Activated naive CD4-positive, alpha-beta T cell treated with anti-CD3 and anti-CD28 coated beads, Interleukin-2, amount 50 U/mL, for 72 hours (primary cell): Measurements from ENCODE around the gene MANBA. TPM values are rescaled to one million over a fixed set of nuclear protein-coding genes. Genes with fewer than 3 reads are reported as not detected.
"Not testable (repeated sequence)": the region's sequence is repeated elsewhere in the genome, so short reads cannot be mapped to it uniquely, and the experiment has no call there.

Experiments
- ATAC-seq, 2 donors: fragments of 150-1000 bp; cut with Tn5 transposase; 2 replicates each; pipeline ENCODE4 v1.10.0; 2021; ENCODE audit warnings: mild to moderate bottlenecking in 2 of 2, moderate library complexity in 2 of 2
- DNase-seq, 2 donors: peaks; one replicate each; pipeline ENCODE4 v3.0.0; 2021 to 2022; ENCODE audit warnings: low spot score in 2 of 2
- H3K27ac Mint-ChIP-seq, 2 donors: one replicate each; pipeline ENCODE4 v1.8.0; 2022; ENCODE audit warnings: mild to moderate bottlenecking in 2 of 2, mixed read lengths in 2 of 2
- H3K36me3 Mint-ChIP-seq, 2 donors: one replicate each; pipeline ENCODE4 v1.8.0; 2022; ENCODE audit warnings: mixed read lengths in 2 of 2
- H3K9me3 Mint-ChIP-seq, 2 donors: one replicate each; pipeline ENCODE4 v1.8.0; 2022; ENCODE audit warnings: mixed read lengths in 2 of 2
- total RNA-seq, 2 donors: library from RNA; stranded (reverse); gene quantifications; one replicate each; pipeline ENCODE4 v1.2.3, GENCODE V29; 2022

MANBA gene
- total RNA-seq, 2 donors from 2014 or later = 12.3 to 20.6 TPM

DNA sequence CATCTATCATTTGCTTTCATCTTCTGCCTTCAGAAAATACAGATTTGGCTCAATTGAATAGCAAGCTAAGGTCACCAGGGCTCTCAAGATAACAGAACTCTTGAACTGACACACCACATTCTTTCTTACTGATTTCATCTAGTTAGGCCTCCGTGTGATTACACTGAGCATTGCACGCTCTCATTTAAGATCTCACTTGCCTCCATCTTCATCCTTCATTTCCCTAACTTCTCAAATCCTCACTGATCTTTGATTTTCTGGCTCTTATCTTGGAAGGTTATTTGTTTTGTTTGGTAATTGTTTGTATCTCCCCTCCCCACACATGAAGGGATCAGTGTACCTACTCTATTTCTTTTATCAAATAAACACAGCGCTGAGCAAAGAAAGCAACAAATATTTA is 47.7 kb downstream of the MANBA start:
- ATAC-seq (no peak), DNase-seq (no peak)
- Mint-ChIP-seq H3K9me3 (peaks cover 0 to 9% of the 10 kb centered on the region in 2 donors), H3K27ac (no peak overlapping the region), H3K36me3 (peaks cover 0 to 7% of the 10 kb centered on the region in 2 donors)

DNA sequence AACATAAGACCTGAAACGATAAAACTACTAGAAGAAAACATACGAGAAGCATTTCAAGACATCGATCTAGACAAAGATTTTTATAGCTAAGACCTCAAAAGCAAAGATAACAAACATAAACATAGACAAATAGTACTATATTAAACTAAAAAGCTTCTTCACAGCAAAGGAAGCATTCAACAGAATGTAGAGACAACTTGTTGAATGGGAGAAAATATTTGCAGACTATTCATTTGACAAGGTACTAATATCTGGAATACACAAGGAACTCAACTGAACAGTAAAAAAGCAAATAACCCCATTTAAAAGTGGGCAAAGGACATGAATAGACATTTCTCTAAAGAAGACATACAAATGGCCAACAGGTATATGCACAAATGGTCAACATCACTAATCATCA is 49.8 kb downstream of the MANBA start:
- H3K27ac Mint-ChIP-seq = no peak overlapping the region
- DNase-seq (no peak), ATAC-seq (no peak)
- peaks cover 4 to 8% of the 10 kb centered on the region in 2 donors for H3K36me3 Mint-ChIP-seq
- H3K9me3 Mint-ChIP-seq = peaks cover 0 to 14% of the 10 kb centered on the region in 2 donors

DNA sequence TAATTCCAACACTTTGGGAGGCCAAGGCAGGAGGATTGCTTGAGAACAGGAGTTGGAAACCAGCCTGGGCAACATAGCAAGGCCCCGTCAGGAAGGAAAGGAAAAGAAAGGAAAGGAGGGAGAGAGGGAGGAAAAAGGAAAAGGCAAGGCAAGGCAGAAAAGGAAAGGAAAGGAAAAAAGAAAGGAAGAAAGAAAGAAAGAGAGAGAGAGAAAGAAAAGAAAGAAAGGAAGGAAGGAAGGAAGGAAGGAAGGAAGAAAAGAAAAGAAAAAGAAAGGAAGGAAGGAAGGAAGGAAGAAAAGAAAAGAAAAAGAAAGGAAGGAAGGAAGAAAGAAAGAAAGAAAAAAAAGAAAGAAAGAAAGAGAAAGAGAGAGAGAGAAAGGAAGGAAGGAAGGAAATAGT is 51.7 kb downstream of the MANBA start:
- not testable (repeated sequence) for ATAC-seq, H3K27ac Mint-ChIP-seq

DNA sequence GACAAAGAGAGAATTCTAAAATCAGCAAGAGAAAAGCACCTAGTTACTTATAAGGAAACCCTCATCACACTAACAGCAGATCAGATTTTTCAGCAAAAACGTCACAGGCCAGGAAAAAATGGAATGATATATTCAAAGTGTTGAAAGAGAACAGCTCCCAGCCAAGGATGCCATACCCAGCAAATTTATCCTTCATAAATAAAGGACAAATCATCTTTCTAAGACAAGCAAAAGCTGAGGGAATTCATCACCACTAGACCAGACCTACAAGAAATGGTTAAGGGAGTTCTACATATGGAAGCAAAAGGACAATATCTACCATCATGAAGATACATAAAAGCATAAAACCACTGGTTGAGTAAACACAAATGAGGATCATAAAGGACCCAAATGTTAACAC is 53.6 kb downstream of the MANBA start:
- DNase-seq (no peak), ATAC-seq (no peak)
- Mint-ChIP-seq H3K9me3 (peaks cover 0 to 18% of the 10 kb centered on the region in 2 donors), H3K36me3 (peaks cover 7 to 8% of the 10 kb centered on the region in 2 donors), H3K27ac (no peak overlapping the region)

More for the DNA sequence above, 51.7 kb downstream of the MANBA start:
- H3K36me3 Mint-ChIP-seq, DNase-seq: not testable (repeated sequence)
- peaks cover 0 to 18% of the 10 kb centered on the region in 2 donors for H3K9me3 Mint-ChIP-seq

DNA sequence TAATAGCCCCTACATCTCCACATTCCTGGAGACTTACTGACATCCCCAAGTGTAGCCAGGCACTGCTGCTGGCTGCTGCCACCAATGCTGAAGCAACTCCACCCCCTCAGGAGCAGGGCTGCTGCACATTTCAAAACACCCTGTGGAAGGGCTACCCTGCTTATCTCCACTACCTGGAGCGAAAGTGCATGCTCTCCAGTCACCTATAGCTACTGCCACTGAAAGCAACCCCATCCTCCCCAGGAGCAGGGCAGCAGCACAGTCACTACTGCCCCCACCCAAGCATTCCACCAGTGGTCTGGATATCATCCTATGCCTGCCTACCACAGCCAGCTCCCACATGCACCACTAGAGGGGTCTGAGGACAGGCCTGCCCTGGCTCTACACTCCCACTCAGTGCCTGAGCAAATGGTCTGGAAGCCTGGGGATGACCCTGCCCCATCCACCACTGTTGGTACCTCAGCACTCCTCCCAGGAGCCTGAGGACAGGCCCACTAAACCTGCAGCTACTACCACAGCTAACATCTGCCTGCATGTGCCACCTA is 55.3 kb downstream of the MANBA start:
- peaks cover 0 to 18% of the 10 kb centered on the region in 2 donors for H3K9me3 Mint-ChIP-seq

DNA sequence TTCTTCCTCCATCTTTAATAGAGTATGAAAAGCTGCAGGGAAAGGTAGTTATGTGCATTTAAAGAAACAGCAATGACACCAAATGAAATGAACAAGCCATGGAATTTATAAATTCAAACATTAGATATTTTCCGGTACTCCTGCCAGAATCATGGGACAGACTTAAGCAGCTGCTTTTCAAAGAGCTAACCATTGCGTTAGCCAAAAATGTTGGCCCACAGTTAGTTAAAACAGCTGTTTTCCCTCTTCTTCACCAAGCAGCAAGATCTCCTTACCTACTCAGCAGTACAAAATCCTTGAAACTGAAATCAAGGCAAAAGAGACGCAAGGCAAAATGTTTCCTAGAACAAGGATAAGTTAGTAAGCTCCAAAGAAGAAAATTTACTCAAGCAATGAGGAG is 64.0 kb downstream of the MANBA start:
- no peak for ATAC-seq
- Mint-ChIP-seq H3K36me3 (no peaks in the 10 kb centered on the region), H3K27ac (no peak overlapping the region), H3K9me3 (no peaks in the 10 kb centered on the region)
- DNase-seq = no peak

More for the DNA sequence above, 55.3 kb downstream of the MANBA start:
- DNase-seq (no peak), ATAC-seq (no peak)
- Mint-ChIP-seq H3K36me3 (peaks cover 7 to 8% of the 10 kb centered on the region in 2 donors), H3K27ac (no peak overlapping the region)

DNA sequence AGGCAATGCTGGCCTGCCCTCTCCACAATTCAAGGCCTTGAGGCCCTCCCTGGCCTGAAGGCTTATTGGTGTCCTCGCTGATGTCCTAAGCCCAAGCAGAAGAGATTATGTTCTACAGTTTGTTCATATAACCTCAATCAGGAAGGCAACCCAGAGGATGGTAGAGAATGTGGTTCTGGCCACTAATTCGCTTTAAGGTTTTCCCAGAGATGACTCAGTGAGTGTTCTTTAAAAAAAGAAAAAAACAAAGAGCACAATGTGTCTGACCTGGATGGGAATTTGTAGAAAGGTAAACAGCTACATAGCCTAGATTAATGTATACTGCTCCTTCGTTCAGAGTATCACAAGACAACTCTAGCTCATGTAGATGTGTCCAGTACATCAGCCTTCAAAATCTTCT is 66.0 kb downstream of the MANBA start:
- Mint-ChIP-seq H3K36me3 (no peaks in the 10 kb centered on the region), H3K27ac (peak overlapping the region in 1 of 2 donors; percentile 66)
- ATAC-seq = no peak

DNA sequence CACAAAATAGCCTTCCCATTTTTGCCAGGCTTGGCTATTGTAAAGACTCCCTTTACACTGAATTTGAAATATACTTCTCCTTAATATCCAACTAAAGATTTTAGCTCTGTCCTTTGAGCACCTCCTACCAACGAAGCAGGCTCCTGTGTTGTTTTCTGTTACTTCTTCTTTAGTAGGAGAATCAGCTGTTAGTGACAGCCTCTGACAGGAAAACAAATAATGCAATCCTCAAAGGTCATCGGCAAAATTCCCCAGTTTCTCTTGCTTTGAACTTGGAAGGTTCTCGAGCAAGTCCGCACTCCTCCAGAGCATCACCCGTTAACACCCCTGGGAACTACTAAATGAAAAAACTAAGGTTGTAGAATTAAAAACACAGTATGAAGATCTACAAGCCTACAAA is 66.9 kb downstream of the MANBA start:
- ATAC-seq = no peak
- no peaks in the 10 kb centered on the region for H3K9me3 Mint-ChIP-seq
- no peak overlapping the region for H3K27ac Mint-ChIP-seq
- no peaks in the 10 kb centered on the region for H3K36me3 Mint-ChIP-seq
- no peak for DNase-seq

More for the DNA sequence above, 66.0 kb downstream of the MANBA start:
- DNase-seq = no peak
- no peaks in the 10 kb centered on the region for H3K9me3 Mint-ChIP-seq

DNA sequence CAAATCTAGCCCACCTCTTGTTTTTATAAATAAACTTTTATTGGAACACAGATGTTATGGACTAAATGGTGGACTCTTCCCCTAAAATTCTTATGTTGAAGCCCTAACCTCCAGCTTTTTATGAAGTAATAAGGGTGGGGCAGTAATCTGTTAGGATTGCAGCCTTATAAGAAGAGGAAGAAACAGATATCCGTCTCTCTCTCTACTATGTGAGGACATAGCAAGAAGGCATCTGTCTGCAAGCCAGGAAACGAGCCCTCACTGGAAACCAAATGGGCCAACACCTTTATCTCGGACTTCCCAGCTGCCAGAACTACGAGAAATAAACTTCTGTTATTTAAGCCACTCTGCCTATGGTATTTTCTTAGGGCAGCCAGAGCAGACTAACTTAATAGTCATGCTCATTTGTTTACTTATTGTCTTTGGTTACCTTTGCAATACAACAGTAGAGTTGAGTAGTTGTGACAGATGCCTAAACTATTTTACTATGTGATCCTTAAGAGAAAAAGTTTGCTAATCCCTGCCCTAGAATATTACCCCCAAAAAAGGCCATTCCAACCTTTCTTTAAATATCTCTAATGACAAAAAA is 67.4 kb downstream of the MANBA start:
- Mint-ChIP-seq H3K36me3 (no peaks in the 10 kb centered on the region), H3K9me3 (no peaks in the 10 kb centered on the region), H3K27ac (no peak overlapping the region)
- no peak for ATAC-seq
- no peak for DNase-seq

DNA sequence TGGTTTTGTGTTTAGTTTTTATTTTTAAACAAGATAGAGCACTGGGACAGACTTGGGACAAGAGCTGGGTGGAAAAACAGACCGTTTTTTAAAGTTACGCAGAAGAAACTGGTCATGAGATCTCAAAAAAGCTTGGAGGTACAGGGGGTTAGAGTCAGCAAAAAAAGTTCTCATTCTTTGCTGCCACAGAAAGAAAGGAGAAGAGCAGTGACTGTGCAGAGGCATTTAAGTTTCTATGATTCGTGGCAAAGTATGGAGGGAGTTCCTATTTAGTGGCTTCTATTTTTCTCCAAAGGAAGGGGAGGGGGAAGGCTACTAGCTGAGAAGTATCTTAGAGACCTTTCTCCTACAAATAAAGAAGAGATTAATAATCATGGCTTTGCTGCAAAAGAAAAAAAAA is 68.3 kb downstream of the MANBA start:
- Mint-ChIP-seq H3K27ac (no peak overlapping the region), H3K9me3 (no peaks in the 10 kb centered on the region), H3K36me3 (no peaks in the 10 kb centered on the region)
- ATAC-seq (no peak), DNase-seq (no peak)

DNA sequence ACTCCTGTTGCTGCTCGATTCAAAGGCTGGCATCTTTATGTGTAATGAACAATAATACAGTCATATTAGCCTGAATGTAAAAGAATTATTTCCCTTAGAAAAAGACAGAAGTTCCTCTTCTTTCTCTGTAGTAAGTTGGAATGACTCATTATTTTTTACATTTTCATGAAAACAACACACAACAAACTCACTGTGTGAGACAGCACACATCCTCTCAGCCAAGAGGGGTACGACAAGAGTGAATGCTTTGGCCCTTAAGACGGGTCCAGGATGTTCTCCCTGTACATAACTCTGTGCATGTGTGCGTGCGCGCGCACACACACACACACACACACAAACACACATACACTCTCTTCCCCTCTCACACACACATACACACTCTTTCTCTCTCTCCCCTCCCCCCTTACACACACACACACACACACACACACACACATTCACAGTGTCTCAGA is 72.8 kb downstream of the MANBA start:
- no peak overlapping the region for H3K27ac Mint-ChIP-seq
- no peaks in the 10 kb centered on the region for H3K36me3 Mint-ChIP-seq
- H3K9me3 Mint-ChIP-seq = no peaks in the 10 kb centered on the region
- no peak for DNase-seq
- peak in 1 of 2 donors; percentile 47 for ATAC-seq

DNA sequence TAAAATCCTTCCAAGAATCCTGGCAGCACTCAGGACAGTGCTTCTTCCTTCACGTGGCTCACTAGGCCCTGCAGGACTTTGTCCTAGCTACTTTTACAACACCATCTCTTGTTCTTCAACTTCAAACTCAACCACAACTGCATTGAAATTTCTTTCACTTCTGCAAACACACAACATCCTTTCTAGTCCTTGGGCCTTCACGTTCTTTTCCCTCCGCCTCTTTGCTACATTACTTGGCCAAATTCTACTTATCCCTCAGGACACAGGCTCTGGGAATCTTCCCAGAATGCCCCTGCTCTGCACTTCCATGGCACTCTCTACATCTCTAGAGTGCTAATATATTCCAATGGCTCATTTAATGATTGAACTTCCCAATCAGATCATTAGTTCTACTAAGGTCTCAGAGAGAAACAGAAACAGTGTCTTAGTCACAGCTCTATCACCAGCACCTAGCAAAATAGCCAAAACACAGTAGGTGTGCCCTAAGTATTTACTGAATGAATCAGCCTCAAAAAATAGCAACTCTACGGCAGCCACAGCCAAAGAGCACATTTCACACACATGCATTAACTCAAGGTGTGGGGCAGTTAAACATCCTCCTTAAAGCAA is 73.3 kb downstream of the MANBA start:
- H3K36me3 Mint-ChIP-seq = no peaks in the 10 kb centered on the region
- H3K27ac Mint-ChIP-seq = no peak overlapping the region
- DNase-seq = no peak
- no peaks in the 10 kb centered on the region for H3K9me3 Mint-ChIP-seq
- ATAC-seq = peak in 1 of 2 donors; percentile 82

DNA sequence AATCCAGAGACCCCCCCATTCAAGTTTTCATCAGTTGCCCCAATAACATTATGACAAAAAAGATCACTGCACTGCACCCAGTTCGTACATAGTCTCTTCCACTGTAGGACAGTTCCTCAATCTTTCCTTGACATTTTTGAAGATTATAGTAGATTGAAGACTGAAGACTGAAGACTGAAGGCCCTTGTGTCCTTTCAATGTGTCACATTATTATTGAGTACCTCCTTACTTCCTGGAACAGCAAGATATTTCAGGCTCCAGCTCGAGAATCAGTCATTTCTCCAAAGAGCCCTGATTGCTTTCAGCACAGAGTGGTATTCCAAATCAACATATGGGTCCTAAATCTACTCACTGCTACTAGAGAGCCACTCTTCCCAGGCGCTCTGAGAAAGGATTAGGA is 75.0 kb downstream of the MANBA start:
- Mint-ChIP-seq H3K9me3 (no peaks in the 10 kb centered on the region), H3K36me3 (no peaks in the 10 kb centered on the region)
- no peak for ATAC-seq

DNA sequence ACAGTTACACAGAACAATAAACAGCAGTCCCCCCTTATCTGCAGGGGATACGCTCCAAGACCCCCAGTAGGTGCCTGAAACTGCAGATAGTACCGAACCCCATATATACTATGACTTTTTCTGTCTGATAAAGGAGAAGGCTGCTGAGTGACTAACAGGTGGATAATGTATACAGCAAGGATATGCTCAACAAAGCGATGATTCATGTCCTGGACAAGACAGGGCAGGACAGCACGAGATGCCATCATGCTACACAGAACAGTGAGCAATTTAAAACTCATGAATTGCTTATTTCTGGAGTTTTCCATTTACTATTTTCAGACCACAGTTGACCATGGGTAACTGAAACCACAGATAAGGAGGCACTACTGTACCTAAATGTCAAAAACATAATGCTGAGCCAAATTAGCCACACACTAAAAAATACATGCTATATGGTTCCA is 76.1 kb downstream of the MANBA start:
- H3K9me3 Mint-ChIP-seq = no peaks in the 10 kb centered on the region
- H3K27ac Mint-ChIP-seq = no peak overlapping the region
- DNase-seq (no peak), ATAC-seq (peak in 1 of 2 donors; percentile 13)
- no peaks in the 10 kb centered on the region for H3K36me3 Mint-ChIP-seq

More for the DNA sequence above, 75.0 kb downstream of the MANBA start:
- no peak overlapping the region for H3K27ac Mint-ChIP-seq
- no peak for DNase-seq

DNA sequence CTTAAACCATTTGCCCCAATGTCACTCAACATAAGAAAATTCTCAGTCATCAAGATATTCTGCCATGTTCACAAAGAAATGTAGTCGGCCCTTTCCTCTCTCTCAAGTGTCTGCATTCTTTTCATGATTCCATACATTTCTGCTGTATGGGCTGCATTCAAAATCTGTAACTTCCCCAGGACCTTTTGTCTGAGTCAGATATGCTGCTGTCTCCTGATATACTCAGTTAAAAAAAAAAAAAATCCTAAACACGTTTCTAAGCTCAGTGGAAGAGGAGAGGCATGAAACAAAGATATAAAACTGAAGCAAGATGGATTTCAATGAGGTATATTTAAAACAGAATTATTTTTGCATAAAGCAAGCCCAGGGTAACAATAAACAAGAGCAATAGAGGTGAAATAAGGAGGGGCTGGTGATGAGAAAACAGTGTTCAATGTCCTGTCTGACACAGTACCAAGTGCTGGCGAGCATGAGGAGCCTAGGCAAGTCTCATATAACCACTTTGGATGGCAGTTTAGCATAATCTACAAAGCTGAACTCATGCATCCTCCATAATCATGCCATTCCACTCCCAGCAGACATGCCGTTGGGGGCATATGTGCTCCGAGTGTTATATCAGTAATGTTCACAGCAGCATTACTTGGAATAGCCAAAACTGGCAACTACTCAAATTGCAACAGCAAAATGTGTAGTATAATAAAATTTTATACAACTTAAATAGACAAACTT is 76.7 kb downstream of the MANBA start:
- no peaks in the 10 kb centered on the region for H3K9me3 Mint-ChIP-seq
- ATAC-seq (no peak), DNase-seq (no peak)
- H3K27ac Mint-ChIP-seq = no peak overlapping the region
- no peaks in the 10 kb centered on the region for H3K36me3 Mint-ChIP-seq

DNA sequence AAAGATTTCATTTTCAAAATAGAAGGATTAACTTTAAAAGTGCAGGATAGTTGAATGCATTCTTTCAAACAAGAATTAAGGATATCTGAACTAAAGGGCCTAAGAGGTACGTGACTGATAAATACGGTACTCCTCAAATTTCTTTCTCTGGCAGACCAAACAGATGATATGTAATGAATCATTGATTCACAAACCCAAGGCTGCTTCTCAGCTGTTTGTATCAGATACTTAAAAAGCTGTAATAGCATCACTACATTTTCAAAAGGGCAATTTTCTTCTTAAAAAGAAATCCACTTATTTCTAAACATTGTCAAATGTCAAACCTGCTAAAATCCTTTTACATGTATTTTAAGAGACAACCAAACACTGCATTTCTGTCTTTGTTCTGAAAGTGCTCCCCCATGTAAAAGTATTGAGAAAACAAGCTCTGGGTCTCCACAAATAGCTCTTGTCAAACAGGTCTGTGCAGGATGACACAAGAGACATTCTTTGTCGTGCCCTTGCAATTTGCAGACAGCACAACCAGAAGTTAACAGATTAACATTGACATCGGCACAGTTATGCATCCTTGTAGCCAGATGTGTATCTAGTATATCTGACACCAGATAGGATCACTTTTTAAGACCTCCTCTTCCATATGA is 82.0 kb downstream of the MANBA start:
- DNase-seq (no peak), ATAC-seq (no peak)
- no peaks in the 10 kb centered on the region for H3K36me3 Mint-ChIP-seq
- no peak overlapping the region for H3K27ac Mint-ChIP-seq
- H3K9me3 Mint-ChIP-seq = no peaks in the 10 kb centered on the region

DNA sequence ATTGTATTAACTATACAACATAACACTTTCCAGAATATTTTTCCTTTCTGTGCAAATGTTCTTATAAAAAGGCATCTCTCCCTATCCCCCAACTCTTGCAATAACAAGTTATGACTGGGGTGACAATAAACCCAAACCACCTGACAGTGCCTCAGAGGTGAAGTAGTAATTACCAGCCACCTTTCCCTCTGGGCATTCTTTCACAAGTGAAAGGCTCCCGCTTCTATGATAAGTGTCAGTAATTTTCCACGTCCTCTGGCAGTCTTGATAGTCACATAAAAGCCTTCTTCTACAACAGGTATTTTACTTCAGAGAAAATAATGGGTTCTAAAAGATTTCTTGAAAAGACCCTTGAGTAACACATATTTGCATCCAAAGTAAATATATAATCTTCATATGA is 82.7 kb downstream of the MANBA start:
- no peak overlapping the region for H3K27ac Mint-ChIP-seq
- no peak for DNase-seq
- H3K9me3 Mint-ChIP-seq = no peaks in the 10 kb centered on the region
- H3K36me3 Mint-ChIP-seq = no peaks in the 10 kb centered on the region
- ATAC-seq = no peak
